ENCODE data around the gene MSL3B.

MSL3B gene

DNA sequence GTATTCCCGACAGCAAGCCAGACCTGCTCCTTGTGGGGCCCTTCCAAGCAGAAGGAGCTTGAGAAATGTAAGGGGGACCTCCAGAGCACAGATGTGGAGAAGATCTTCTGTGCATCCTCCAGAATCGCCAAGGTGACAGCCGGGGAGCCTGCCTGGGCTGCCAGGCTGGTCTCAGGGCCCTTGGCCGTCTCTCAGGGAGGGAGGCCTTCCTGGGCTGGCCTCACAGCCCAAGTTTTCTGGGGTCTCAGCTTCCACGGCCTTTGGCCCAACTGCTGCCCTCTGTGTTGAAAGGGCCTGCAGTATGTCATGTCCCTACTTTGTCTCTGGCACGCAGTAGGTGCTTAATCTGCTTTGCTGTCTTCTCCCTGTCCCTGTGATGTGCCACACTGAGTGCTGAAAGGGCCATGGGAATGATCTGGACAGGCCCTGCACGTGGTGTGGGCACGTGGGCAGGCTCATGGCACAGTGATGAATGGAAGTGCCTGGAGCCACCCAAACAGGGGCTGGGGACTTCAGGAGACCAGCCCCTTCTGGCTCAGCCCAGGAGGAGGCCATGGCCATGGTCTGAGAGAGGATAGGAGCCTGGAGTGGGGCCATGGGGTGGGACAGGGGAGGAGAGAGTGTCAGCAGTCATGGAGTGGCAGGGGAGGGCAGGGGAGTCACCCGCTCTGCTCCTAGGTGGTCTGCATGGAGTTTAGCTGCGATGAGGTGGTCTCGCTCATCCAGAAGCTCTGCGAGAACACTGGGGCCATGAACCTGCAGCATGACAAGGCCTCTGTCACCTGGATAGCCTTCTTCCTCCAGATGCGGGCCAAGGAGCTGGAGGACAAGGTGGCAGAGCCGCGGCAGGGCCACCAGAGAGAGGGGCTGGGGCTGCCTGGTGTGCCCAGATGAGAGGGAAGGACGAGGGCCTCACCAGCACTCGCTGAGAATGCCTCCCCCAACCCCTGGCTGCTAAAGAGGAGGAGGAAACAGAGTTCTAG, 49.3 kb downstream of the MSL3B start:
- no peak for DNase-seq
- H3K36me3 ChIP-seq: no peaks in the 10 kb centered on the region
- peaks cover 30% of the 10 kb centered on the region for H3K27me3 ChIP-seq (ENCODE audit: low read depth)
- intact Hi-C loops (cut with micrococcal nuclease): no loop called here
- no peak overlapping the region for H3K4me3 ChIP-seq
- no peak for TF ChIP-seq CTCF (IDR thresholded peaks at IDR 0.05; ENCODE audit: borderline replicate concordance)
- no peaks in the 10 kb centered on the region for H3K4me1 ChIP-seq
- H3K27ac ChIP-seq (replicated peaks): no peak overlapping the region
- H3K9me3 ChIP-seq (replicated peaks): peaks cover 11% of the 10 kb centered on the region

DNA sequence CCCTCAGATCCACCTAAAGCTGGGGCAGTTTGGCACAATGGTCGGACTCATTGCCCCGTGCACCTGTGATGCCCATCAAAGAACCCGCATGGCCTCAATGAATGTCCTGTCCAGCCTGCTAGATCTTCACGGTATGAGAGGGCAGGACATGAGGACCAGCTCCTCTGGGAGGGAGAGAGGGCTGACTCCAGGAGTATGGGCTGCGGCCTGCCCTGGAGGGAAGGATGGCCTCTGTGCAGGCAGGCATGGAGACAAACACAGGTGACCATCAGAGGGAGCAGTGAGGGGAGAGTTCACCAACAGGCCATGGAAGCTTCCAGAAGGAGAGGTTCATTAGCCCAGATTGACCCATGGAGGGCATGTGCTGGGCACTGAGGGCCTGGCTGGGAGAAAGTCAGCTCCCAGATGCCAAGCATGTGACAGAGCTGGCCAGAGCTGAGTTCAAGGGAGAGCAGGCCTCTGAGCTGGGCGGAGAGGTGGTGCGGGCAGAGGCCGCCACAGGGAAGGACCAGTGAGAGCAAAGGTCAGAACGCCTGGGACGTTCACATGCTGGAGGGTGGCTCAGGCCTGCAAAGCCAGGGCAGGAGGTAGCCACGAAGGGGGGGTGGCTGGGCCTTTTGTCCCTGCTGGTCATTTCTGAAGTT, 50.1 kb downstream of the MSL3B start:
- TF ChIP-seq CTCF (IDR thresholded peaks at IDR 0.05; ENCODE audit: borderline replicate concordance): no peak
- Histone ChIP-seq H3K36me3 (no peaks in the 10 kb centered on the region), H3K4me3 (no peak overlapping the region), H3K27ac (replicated peaks) (no peak overlapping the region), H3K4me1 (no peaks in the 10 kb centered on the region), H3K27me3 (ENCODE audit: low read depth) (peaks cover 30% of the 10 kb centered on the region), H3K9me3 (replicated peaks) (peaks cover 11% of the 10 kb centered on the region)
- DNase-seq: no peak
- intact Hi-C loops (cut with micrococcal nuclease): no loop called here

DNA sequence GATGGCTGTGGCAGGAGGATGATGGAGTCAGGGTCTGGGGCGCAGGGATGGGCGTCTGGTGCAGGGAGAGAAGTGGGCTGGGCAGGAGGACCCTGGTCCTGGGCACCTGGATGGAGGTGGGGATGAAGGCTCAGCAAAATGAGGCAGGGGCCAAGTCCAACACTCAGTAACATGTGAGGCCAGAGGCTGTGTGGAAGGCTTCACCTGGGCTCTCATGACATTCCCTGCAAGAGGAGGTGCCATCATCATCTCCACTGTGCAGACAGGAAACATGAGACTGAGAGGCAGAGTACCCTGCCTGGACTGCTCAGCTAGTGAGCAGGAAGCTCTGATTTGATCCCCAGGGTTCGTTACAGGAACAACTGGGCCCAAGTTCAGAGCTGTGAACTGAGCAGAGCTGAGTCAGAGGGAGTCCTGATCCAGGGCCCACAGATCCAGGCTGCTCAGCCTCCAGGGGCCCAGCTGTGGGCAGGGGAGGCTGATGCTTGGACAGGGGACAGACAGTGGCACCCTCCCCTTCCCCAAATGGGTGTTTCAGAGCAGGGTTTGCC, 50.8 kb downstream of the MSL3B start:
- Histone ChIP-seq H3K36me3 (no peaks in the 10 kb centered on the region), H3K4me3 (no peak overlapping the region), H3K9me3 (replicated peaks) (peaks cover 11% of the 10 kb centered on the region), H3K4me1 (no peaks in the 10 kb centered on the region), H3K27ac (replicated peaks) (no peak overlapping the region), H3K27me3 (ENCODE audit: low read depth) (peaks cover 24% of the 10 kb centered on the region)
- no peak for DNase-seq
- intact Hi-C loops (cut with micrococcal nuclease): no loop called here
- no peak for TF ChIP-seq CTCF (IDR thresholded peaks at IDR 0.05; ENCODE audit: borderline replicate concordance)

DNA sequence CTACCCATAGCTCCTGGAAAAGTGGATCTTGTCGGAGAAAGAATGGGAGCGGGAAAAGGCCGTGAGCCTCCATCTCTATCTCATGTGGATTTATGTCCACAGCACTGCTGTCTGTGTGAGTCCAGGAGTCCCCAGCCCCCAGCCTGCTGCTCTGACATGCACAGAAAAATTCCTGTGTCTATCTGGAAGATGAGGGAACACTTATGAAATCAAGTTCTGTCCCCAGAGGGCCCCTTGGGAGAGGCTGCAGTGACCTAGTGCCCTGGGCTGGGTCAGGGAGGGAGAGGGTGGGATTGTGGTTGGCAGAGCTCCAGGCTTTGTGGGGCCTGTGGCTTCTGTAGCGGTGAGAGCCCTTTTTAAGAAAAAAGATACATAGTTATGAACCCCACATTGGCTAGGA, 51.4 kb downstream of the MSL3B start:
- Histone ChIP-seq H3K27me3 (ENCODE audit: low read depth) (peaks cover 22% of the 10 kb centered on the region), H3K36me3 (no peaks in the 10 kb centered on the region), H3K4me3 (no peak overlapping the region), H3K4me1 (no peaks in the 10 kb centered on the region), H3K27ac (replicated peaks) (no peak overlapping the region), H3K9me3 (replicated peaks) (peaks cover 11% of the 10 kb centered on the region)
- no peak for DNase-seq
- TF ChIP-seq CTCF (IDR thresholded peaks at IDR 0.05; ENCODE audit: borderline replicate concordance): no peak
- intact Hi-C loops (cut with micrococcal nuclease): no loop called here

GRCh38 chr2:233816334-233816733, 51.9 kb downstream of the MSL3B start:
- H3K27ac ChIP-seq (replicated peaks): no peak overlapping the region
- H3K9me3 ChIP-seq (replicated peaks): peaks cover 11% of the 10 kb centered on the region
- H3K36me3 ChIP-seq: no peaks in the 10 kb centered on the region
- H3K4me3 ChIP-seq: no peak overlapping the region
- intact Hi-C loops (cut with micrococcal nuclease): no loop called here
- H3K27me3 ChIP-seq (ENCODE audit: low read depth): peaks cover 26% of the 10 kb centered on the region
- H3K4me1 ChIP-seq: no peaks in the 10 kb centered on the region
- no peak for DNase-seq
- no peak for TF ChIP-seq CTCF (IDR thresholded peaks at IDR 0.05; ENCODE audit: borderline replicate concordance)

Data from left ventricle myocardium inferior (tissue), 1 donor.